Measurements from ENCODE around the gene CCN5.

Gene CCN5

DNA sequence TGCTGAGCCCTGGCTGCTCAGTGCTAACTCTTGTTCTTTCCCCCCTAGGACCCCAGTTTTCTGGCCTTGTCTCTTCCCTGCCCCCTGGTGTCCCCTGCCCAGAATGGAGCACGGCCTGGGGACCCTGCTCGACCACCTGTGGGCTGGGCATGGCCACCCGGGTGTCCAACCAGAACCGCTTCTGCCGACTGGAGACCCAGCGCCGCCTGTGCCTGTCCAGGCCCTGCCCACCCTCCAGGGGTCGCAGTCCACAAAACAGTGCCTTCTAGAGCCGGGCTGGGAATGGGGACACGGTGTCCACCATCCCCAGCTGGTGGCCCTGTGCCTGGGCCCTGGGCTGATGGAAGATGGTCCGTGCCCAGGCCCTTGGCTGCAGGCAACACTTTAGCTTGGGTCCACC lies 11.9 kb downstream of the CCN5 start:
- Histone ChIP-seq H3K4me3 (replicated peaks; ENCODE audit: low read depth, low read length) (no peak overlapping the region), H3K36me3 (ENCODE audit: control insufficient read depth, insufficient read depth, low read length) (no peaks in the 10 kb centered on the region), H3K27me3 (replicated peaks; ENCODE audit: control insufficient read depth, insufficient read depth, low read length) (no peaks in the 10 kb centered on the region)
- DNase-seq (ENCODE audit: extremely low read depth, insufficient read length): no peak
- no peak for TF ChIP-seq CTCF (IDR thresholded peaks at IDR 0.05; ENCODE audit: insufficient read depth, low read length, poor library complexity, severe bottlenecking)

GRCh38 chr20:44727651-44728050 lies 12.5 kb downstream of the CCN5 start:
- Histone ChIP-seq H3K4me3 (replicated peaks; ENCODE audit: low read depth, low read length) (no peak overlapping the region), H3K36me3 (ENCODE audit: control insufficient read depth, insufficient read depth, low read length) (no peaks in the 10 kb centered on the region), H3K27me3 (replicated peaks; ENCODE audit: control insufficient read depth, insufficient read depth, low read length) (no peaks in the 10 kb centered on the region)
- TF ChIP-seq CTCF (IDR thresholded peaks at IDR 0.05; ENCODE audit: insufficient read depth, low read length, poor library complexity, severe bottlenecking): no peak
- no peak for DNase-seq (ENCODE audit: extremely low read depth, insufficient read length)

- Histone ChIP-seq H3K4me3 (replicated peaks; ENCODE audit: low read depth, low read length) (no peak overlapping the region), H3K27me3 (replicated peaks; ENCODE audit: control insufficient read depth, insufficient read depth, low read length) (no peaks in the 10 kb centered on the region), H3K36me3 (ENCODE audit: control insufficient read depth, insufficient read depth, low read length) (no peaks in the 10 kb centered on the region)
- TF ChIP-seq CTCF (IDR thresholded peaks at IDR 0.05; ENCODE audit: insufficient read depth, low read length, poor library complexity, severe bottlenecking): no peak
- DNase-seq (ENCODE audit: extremely low read depth, insufficient read length): no peak
These were observed 13.8 kb downstream of the CCN5 start for GRCh38 chr20:44728801-44729443.

DNA sequence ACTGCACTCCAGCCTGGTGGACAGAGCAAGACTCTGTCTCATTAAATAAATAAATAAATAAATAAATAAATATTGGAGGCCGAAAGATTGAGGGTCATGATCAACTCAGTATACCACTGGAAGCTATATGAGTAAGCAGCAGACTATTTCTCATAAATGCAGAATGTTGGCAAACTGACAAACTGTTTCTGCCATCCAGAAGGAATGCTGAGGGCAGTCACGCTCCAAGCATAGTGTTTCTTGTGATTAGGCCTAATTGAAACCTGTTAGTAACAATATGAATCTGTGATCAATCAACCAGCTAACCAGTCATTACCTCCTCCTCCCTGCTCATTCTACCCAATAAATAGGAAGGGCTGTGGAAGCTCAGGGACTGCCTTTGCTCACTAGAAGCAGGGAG lies 15.3 kb downstream of the CCN5 start:
- Histone ChIP-seq H3K4me3 (replicated peaks; ENCODE audit: low read depth, low read length) (no peak overlapping the region), H3K36me3 (ENCODE audit: control insufficient read depth, insufficient read depth, low read length) (no peaks in the 10 kb centered on the region), H3K27me3 (replicated peaks; ENCODE audit: control insufficient read depth, insufficient read depth, low read length) (no peaks in the 10 kb centered on the region)
- TF ChIP-seq CTCF (IDR thresholded peaks at IDR 0.05; ENCODE audit: insufficient read depth, low read length, poor library complexity, severe bottlenecking): no peak
- DNase-seq (ENCODE audit: extremely low read depth, insufficient read length): no peak

DNA sequence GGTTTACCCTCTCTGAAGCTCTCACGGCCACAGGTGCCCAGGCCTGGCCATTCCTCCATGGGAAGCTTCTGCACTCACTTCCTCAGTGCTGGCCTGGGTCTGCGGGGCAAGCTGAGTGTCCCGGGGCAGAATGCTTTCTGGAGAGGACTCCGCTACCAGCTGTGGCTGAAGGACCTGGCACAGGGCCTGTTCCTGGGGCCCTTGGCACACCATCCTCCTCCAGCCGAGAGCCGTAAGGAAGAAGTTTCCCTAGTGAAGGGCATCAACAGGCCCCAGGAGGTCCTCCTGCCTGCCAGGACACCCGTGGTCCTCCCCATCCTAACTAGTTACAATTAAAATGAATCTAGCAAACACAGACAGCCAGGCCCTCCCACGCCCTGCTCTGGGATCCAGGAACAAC lies 16.5 kb downstream of the CCN5 start:
- DNase-seq (ENCODE audit: extremely low read depth, insufficient read length): no peak
- TF ChIP-seq CTCF (IDR thresholded peaks at IDR 0.05; ENCODE audit: insufficient read depth, low read length, poor library complexity, severe bottlenecking): no peak
- H3K27me3 ChIP-seq (replicated peaks; ENCODE audit: control insufficient read depth, insufficient read depth, low read length): no peaks in the 10 kb centered on the region

DNA sequence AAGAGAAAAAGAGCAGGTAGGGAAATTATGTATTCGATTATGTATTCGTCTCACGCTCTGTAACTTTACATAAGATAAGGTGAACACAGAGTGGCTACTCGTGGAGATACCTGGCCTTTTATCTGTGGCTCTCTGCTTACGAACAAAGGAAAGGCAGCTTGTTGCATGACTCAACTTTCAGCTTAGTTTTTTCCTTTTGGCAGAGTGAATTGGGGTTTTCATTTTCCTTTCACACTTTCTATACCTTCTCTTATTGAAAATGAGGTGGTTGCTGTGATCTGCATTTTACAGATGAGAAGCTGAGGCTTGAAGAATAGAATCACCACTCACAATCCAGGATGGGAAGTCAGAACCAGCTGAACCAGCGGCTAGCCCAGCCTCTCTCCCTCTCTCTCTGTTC lies 17.2 kb downstream of the CCN5 start:
- TF ChIP-seq CTCF (IDR thresholded peaks at IDR 0.05; ENCODE audit: insufficient read depth, low read length, poor library complexity, severe bottlenecking): no peak

More for the DNA sequence above, 16.5 kb downstream of the CCN5 start:
- Histone ChIP-seq H3K4me3 (replicated peaks; ENCODE audit: low read depth, low read length) (no peak overlapping the region), H3K36me3 (ENCODE audit: control insufficient read depth, insufficient read depth, low read length) (no peaks in the 10 kb centered on the region)

More for the DNA sequence above, 17.2 kb downstream of the CCN5 start:
- DNase-seq (ENCODE audit: extremely low read depth, insufficient read length): no peak
- H3K4me3 ChIP-seq (replicated peaks; ENCODE audit: low read depth, low read length): no peak overlapping the region
- H3K36me3 ChIP-seq (ENCODE audit: control insufficient read depth, insufficient read depth, low read length): no peaks in the 10 kb centered on the region
- no peaks in the 10 kb centered on the region for H3K27me3 ChIP-seq (replicated peaks; ENCODE audit: control insufficient read depth, insufficient read depth, low read length)

Measured in GM06990 (cell line).